ENCODE data around the gene KCNG1. TPM values are rescaled to one million over a fixed set of nuclear protein-coding genes. Genes with fewer than 3 reads are reported as not detected.

Gene KCNG1
- total and polyA plus RNA-seq, 2 donors (not counting 1 experiment from before 2014, with no cell fraction given), result 16.9 to 57.7 TPM

DNA sequence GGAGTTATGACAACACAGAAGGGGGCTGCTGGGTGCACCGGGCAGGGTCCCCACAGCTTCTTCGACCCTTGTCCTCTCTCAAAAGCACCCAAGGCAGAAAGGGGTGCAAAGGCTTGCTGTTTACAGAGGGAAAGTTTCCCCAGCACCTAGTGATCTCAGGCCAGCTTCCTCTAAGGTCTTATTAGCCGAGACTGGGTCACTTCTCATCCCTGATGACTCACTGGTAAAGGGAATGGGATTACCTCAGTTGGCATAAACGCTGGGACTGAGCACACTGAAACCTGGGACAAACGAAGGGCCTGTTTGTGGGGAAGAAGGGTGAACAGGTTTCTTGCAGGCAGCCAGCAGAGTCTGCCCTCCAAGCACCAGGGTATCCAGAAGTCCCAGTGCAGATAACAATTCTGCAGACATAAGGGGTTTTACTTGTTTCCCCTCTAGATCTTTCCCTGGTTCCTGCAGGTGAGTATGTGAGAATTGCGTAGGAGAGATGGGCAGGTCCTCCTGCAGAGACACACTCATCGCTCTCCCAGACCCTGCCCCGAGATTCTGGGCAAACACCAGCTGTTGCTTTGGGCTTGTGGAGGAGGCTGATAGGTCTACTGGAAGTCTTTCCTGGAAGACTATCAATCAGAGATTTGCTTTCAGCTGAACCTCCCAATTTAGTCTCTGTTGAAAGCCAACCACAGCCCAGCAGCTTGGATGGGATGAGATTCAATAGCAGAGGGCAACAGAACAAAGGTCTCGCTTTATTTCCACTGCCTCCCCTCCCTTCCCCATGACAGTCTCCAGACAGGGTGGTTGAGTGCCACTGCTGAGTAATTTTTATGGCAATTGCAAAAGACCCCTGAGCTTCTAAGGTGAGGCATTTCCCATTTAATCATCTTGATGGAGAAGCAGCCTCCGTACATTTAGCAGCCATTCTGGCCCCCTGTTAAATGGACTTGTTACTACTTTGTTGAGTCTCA, 25.7 kb downstream of the KCNG1 start:
- peaks cover 10% of the 10 kb centered on the region for H3K4me1 Mint-ChIP-seq
- Histone ChIP-seq H3K79me2 (ENCODE audit: control insufficient read depth, insufficient read depth, low read length) (no peaks in the 10 kb centered on the region), H3K27ac (ENCODE audit: low read length in 2 of 2) (no peak overlapping the region), H3K9me3 (ENCODE audit: control extremely low read depth in 1 of 3, control insufficient read depth in 2 of 3, insufficient read depth in 1 of 3, low read length in 2 of 3) (peaks cover 0 to 10% (median 0%) of the 10 kb centered on the region in 3 donors), H3K36me3 (replicated peaks in 1 of 2; ENCODE audit: control extremely low read depth in 1 of 2, control insufficient read depth in 1 of 2, extremely low read depth in 1 of 2, insufficient read depth in 2 of 2, low read length in 1 of 2) (no peaks in the 10 kb centered on the region), H3K27me3 (replicated peaks in 1 of 4; ENCODE audit: control extremely low read depth in 1 of 4, control insufficient read depth in 3 of 4, insufficient read depth in 4 of 4, low read length in 3 of 4) (no peaks in the 10 kb centered on the region), H3K9ac (ENCODE audit: low read length) (no peak overlapping the region), H3K4me1 (ENCODE audit: control insufficient read depth in 2 of 2, insufficient read depth in 2 of 2, low read length in 2 of 2) (peaks cover 7 to 10% of the 10 kb centered on the region in 2 donors), H3K4me3 (ENCODE audit: control extremely low read depth in 1 of 5, extremely low read depth in 1 of 5, insufficient read depth in 1 of 5, low read depth in 2 of 5, low read length in 4 of 5) (no peak overlapping the region), H4K20me1 (ENCODE audit: control insufficient read depth, insufficient read depth, low read length, poor library complexity, severe bottlenecking) (no peaks in the 10 kb centered on the region), H2AFZ (ENCODE audit: insufficient read depth, low read depth, low read length, poor library complexity, severe bottlenecking) (no peak overlapping the region), H3K4me2 (replicated peaks; ENCODE audit: low read depth, low read length, poor library complexity, severe bottlenecking) (no peak overlapping the region)
- no peak overlapping the region for H3K4me3 Mint-ChIP-seq
- intact Hi-C loops (cut with micrococcal nuclease), result no loop called here
- H3K9me3 Mint-ChIP-seq (ENCODE audit: insufficient read depth), result no peaks in the 10 kb centered on the region
- 66% methylated on average over 4 of the region's 10 CpGs for WGBS (ENCODE audit: insufficient coverage)
- ChIA-PET CTCF (interaction anchor here (0.9 to 2.8 kb wide), 8 partner anchors 9 to 628 kb away, joined by 3 to 14 read pairs (median 3); no protein-coding TSS in a partner anchor), POLR2A (no interaction called here)
- DNase-seq (no peak), ATAC-seq (ENCODE audit: low read depth) (no peak)
- peaks cover 26% of the 10 kb centered on the region for H3K27me3 Mint-ChIP-seq
- TF ChIP-seq EZH2 (IDR thresholded peaks at IDR 0.05; ENCODE audit: borderline replicate concordance, insufficient read depth, low read depth, low read length, poor library complexity, severe bottlenecking), result no peak
- TF ChIP-seq, protein P1, sequence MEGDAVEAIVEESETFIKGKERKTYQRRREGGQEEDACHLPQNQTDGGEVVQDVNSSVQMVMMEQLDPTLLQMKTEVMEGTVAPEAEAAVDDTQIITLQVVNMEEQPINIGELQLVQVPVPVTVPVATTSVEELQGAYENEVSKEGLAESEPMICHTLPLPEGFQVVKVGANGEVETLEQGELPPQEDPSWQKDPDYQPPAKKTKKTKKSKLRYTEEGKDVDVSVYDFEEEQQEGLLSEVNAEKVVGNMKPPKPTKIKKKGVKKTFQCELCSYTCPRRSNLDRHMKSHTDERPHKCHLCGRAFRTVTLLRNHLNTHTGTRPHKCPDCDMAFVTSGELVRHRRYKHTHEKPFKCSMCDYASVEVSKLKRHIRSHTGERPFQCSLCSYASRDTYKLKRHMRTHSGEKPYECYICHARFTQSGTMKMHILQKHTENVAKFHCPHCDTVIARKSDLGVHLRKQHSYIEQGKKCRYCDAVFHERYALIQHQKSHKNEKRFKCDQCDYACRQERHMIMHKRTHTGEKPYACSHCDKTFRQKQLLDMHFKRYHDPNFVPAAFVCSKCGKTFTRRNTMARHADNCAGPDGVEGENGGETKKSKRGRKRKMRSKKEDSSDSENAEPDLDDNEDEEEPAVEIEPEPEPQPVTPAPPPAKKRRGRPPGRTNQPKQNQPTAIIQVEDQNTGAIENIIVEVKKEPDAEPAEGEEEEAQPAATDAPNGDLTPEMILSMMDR (IDR thresholded peaks at IDR 0.05), result no peak
- no peak overlapping the region for H3K27ac Mint-ChIP-seq

DNA sequence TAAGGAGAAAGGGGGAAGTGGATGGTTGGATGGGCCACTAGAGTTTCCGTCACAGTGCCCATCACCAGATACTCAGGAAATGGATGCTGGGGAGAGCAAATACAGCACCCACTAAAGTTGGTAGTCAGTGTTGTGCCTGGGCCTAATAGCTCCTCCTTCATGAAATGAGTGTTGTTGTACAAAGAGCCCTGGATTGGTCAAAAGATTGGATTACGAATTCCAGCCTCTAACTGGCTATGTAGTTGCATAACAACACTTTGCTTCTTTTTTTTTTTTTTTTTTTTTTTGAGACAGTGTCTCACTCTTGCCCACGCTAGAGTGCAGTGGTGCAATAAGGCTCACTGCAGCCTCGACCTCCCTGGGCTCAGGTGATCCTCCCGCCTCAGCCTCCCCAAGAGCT, 27.4 kb downstream of the KCNG1 start:
- TF ChIP-seq, protein P1 (IDR thresholded peaks at IDR 0.05), result no peak
- no peak for TF ChIP-seq EZH2 (IDR thresholded peaks at IDR 0.05; ENCODE audit: borderline replicate concordance, insufficient read depth, low read depth, low read length, poor library complexity, severe bottlenecking)
- POLR2A ChIA-PET, result no interaction called here
- 80% methylated on average over 3 of the region's 5 CpGs for WGBS (ENCODE audit: insufficient coverage)

More for the DNA sequence above, 27.4 kb downstream of the KCNG1 start:
- DNase-seq (no peak), ATAC-seq (ENCODE audit: low read depth) (no peak)
- Histone ChIP-seq H3K4me1 (ENCODE audit: control insufficient read depth in 2 of 2, insufficient read depth in 2 of 2, low read length in 2 of 2) (peaks cover 12 to 16% of the 10 kb centered on the region in 2 donors), H2AFZ (ENCODE audit: insufficient read depth, low read depth, low read length, poor library complexity, severe bottlenecking) (no peak overlapping the region), H3K9me3 (ENCODE audit: control extremely low read depth in 1 of 3, control insufficient read depth in 2 of 3, insufficient read depth in 1 of 3, low read length in 2 of 3) (peaks cover 0 to 10% (median 0%) of the 10 kb centered on the region in 3 donors), H3K4me3 (ENCODE audit: control extremely low read depth in 1 of 5, extremely low read depth in 1 of 5, insufficient read depth in 1 of 5, low read depth in 2 of 5, low read length in 4 of 5) (no peak overlapping the region), H3K27ac (ENCODE audit: low read length in 2 of 2) (no peak overlapping the region), H3K9ac (ENCODE audit: low read length) (no peak overlapping the region), H4K20me1 (ENCODE audit: control insufficient read depth, insufficient read depth, low read length, poor library complexity, severe bottlenecking) (no peaks in the 10 kb centered on the region), H3K36me3 (replicated peaks in 1 of 2; ENCODE audit: control extremely low read depth in 1 of 2, control insufficient read depth in 1 of 2, extremely low read depth in 1 of 2, insufficient read depth in 2 of 2, low read length in 1 of 2) (no peaks in the 10 kb centered on the region), H3K79me2 (ENCODE audit: control insufficient read depth, insufficient read depth, low read length) (no peaks in the 10 kb centered on the region), H3K4me2 (replicated peaks; ENCODE audit: low read depth, low read length, poor library complexity, severe bottlenecking) (no peak overlapping the region), H3K27me3 (replicated peaks in 1 of 4; ENCODE audit: control extremely low read depth in 1 of 4, control insufficient read depth in 3 of 4, insufficient read depth in 4 of 4, low read length in 3 of 4) (no peaks in the 10 kb centered on the region)
- Mint-ChIP-seq H3K4me3 (no peak overlapping the region), H3K4me1 (peaks cover 14% of the 10 kb centered on the region), H3K27me3 (peaks cover 21% of the 10 kb centered on the region), H3K27ac (no peak overlapping the region), H3K9me3 (ENCODE audit: insufficient read depth) (no peaks in the 10 kb centered on the region)
- CTCF ChIA-PET, result interaction anchor here (0.7 to 2.8 kb wide), 3 partner anchors 8 to 310 kb away, joined by 3 to 14 read pairs (median 3); no protein-coding TSS in a partner anchor
- intact Hi-C loops (cut with micrococcal nuclease), result no loop called here
